Tibial nerve (tissue), 4 donors: ENCODE data around the gene CACTIN. TPM values are rescaled to one million over a fixed set of nuclear protein-coding genes. Genes with fewer than 3 reads are reported as not detected.

ENCODE experiments used
- DNase-seq, 2 donors: peaks; one replicate each; pipeline ENCODE4 v3.0.0-alpha.2; 2019; ENCODE audit warnings: low spot score in 2 of 2
- H3K27ac ChIP-seq, 4 donors: fragments of 200-600 bp; sonication (generic) in 3 of 4; one replicate each; pipeline ENCODE4 v1.5.1; 2017 to 2019; ENCODE audit warnings: mild to moderate bottlenecking in 1 of 4
- H3K27me3 ChIP-seq, 2 donors: fragments of 200-600 bp; sonication (generic) in 1 of 2; one replicate each; pipeline versions ENCODE4 v1.5.1 to v1.6.0; 2017 to 2019
- H3K36me3 ChIP-seq, 3 donors: fragments of 200-600 bp; sonication (generic); one replicate each; pipeline ENCODE4 v1.5.1; 2018 to 2019
- H3K4me1 ChIP-seq, 4 donors: fragments of 200-600 bp; sonication (generic) in 3 of 4; one replicate each; pipeline ENCODE4 v1.5.1; 2017 to 2019
- H3K4me3 ChIP-seq, 4 donors: fragments of 200-600 bp; sonication (generic) in 3 of 4; one replicate each; pipeline ENCODE4 v1.5.1; 2017 to 2019; ENCODE audit warnings: mild to moderate bottlenecking in 1 of 4, moderate library complexity in 1 of 4
- H3K9me3 ChIP-seq, 4 donors: fragments of 200-600 bp; sonication (generic) in 3 of 4; one replicate each; pipeline ENCODE4 v1.5.1; 2017 to 2019
- EP300 ChIP-seq, 2 donors: sonication (generic); formaldehyde crosslinking; IDR thresholded peaks; one replicate each; pipeline ENCODE4 v1.6.1; 2017; ENCODE audit warnings: antibody characterized with exemption in 2 of 2, mild to moderate bottlenecking in 1 of 2
- POLR2A ChIP-seq, 2 donors: fragments of 450-650 bp; IDR thresholded peaks; one replicate each; pipeline ENCODE4 v1.6.1; 2017; ENCODE audit warnings: antibody characterized with exemption in 2 of 2, mild to moderate bottlenecking in 2 of 2, moderate library complexity in 2 of 2
- WGBS, 2 donors: methylation state at CpG; one replicate each; pipeline ENCODE4 v1.1.5; 2018; 5-methylcytosine and 5-hydroxymethylcytosine counted together
- total RNA-seq, 4 donors: library from RNA; depleted of rRNA; stranded (reverse); fragments of >200 nt; gene quantifications; one replicate each; pipeline ENCODE4 v1.1.0, GENCODE V29; 2016
- TF ChIP-seq, protein P1 (sequence below), 5 experiments: fragments of 200-600 bp in 3 of 5; fragments of 450-650 bp in 2 of 5; sonication (generic) in 3 of 5; IDR thresholded peaks; one replicate each; pipeline ENCODE4 v1.5.1; 2016 to 2019; ENCODE audit warnings: antibody characterized with exemption in 5 of 5, mild to moderate bottlenecking in 3 of 5, moderate library complexity in 2 of 5

The CACTIN gene
- total RNA-seq, 4 donors from 2014 or later, result 22.9 to 59.1 (median 42.7) TPM

DNA sequence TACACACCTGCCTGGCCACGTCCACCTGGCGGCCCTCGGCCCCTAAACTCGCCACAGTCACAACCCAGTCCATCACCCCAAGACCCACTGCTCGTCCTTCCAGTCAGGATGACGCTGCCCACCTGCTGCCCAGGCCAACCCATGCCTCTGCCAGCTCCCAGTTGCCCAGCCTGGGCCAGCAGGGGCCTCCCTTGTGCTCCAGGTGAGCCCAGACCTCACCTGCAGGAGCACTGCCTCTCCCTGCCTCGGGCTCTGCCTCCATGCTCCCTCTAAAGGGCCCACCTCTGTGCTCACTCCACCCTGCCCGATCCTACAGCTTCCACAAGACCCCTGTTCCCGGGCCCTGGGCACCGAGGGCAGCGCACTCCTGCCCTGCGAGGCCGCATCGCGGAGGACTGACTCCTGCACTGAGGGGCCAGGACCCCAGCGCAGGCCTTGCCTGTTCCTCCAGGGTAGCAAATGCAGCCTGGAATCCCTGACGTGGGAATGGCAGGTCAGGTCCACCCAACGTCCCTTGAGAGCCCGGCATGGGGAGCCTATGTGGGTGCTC lies 8.0 kb upstream of the CACTIN start:
- Histone ChIP-seq H3K4me3 (no peak overlapping the region), H3K36me3 (peaks cover 0 to 97% (median 3%) of the 10 kb centered on the region in 3 donors), H3K27me3 (no peaks in the 10 kb centered on the region), H3K4me1 (no peaks in the 10 kb centered on the region), H3K9me3 (no peaks in the 10 kb centered on the region), H3K27ac (no peak overlapping the region)
- 90 to 97% methylated on average over 19 of the region's 19 CpGs for WGBS, 2 donors
- TF ChIP-seq, protein P1, sequence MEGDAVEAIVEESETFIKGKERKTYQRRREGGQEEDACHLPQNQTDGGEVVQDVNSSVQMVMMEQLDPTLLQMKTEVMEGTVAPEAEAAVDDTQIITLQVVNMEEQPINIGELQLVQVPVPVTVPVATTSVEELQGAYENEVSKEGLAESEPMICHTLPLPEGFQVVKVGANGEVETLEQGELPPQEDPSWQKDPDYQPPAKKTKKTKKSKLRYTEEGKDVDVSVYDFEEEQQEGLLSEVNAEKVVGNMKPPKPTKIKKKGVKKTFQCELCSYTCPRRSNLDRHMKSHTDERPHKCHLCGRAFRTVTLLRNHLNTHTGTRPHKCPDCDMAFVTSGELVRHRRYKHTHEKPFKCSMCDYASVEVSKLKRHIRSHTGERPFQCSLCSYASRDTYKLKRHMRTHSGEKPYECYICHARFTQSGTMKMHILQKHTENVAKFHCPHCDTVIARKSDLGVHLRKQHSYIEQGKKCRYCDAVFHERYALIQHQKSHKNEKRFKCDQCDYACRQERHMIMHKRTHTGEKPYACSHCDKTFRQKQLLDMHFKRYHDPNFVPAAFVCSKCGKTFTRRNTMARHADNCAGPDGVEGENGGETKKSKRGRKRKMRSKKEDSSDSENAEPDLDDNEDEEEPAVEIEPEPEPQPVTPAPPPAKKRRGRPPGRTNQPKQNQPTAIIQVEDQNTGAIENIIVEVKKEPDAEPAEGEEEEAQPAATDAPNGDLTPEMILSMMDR (IDR thresholded peaks at IDR 0.05), result no peak
- TF ChIP-seq EP300 (IDR thresholded peaks at IDR 0.05), result no peak
- TF ChIP-seq POLR2A (IDR thresholded peaks at IDR 0.05), result no peak
- no peak for DNase-seq

DNA sequence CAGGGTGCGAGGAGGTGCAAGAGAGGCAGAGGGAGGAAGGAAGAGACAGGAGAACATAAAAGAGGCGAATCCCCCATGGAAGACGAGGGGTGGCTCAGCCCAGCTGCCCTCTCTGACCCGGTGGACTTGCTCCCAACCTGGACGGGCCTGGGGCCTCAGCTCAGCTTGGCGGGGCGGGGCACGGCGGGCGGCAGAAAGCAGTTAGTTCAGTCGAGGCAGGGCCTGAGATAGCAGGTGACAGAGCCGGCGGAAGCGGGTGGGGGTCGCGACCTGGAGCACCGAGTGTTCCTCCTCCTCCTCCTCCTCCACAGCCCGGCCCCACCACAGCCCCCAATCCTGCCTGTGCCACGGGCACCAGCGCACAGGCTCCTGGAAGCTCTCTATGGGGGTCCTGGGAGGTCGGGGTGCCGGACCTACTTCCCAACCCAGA lies 7.0 kb upstream of the CACTIN start:
- TF ChIP-seq POLR2A (IDR thresholded peaks at IDR 0.05), result no peak
- no peak for TF ChIP-seq EP300 (IDR thresholded peaks at IDR 0.05)
- TF ChIP-seq, protein P1 (IDR thresholded peaks at IDR 0.05), result no peak
- no peak for DNase-seq
- Histone ChIP-seq H3K27ac (no peak overlapping the region), H3K36me3 (peaks cover 0 to 87% (median 0%) of the 10 kb centered on the region in 3 donors), H3K27me3 (no peaks in the 10 kb centered on the region), H3K4me1 (no peaks in the 10 kb centered on the region), H3K9me3 (no peaks in the 10 kb centered on the region), H3K4me3 (no peak overlapping the region)
- 82 to 85% methylated on average over 22 of the region's 22 CpGs for whole genome bisulfite sequencing, 2 donors

DNA sequence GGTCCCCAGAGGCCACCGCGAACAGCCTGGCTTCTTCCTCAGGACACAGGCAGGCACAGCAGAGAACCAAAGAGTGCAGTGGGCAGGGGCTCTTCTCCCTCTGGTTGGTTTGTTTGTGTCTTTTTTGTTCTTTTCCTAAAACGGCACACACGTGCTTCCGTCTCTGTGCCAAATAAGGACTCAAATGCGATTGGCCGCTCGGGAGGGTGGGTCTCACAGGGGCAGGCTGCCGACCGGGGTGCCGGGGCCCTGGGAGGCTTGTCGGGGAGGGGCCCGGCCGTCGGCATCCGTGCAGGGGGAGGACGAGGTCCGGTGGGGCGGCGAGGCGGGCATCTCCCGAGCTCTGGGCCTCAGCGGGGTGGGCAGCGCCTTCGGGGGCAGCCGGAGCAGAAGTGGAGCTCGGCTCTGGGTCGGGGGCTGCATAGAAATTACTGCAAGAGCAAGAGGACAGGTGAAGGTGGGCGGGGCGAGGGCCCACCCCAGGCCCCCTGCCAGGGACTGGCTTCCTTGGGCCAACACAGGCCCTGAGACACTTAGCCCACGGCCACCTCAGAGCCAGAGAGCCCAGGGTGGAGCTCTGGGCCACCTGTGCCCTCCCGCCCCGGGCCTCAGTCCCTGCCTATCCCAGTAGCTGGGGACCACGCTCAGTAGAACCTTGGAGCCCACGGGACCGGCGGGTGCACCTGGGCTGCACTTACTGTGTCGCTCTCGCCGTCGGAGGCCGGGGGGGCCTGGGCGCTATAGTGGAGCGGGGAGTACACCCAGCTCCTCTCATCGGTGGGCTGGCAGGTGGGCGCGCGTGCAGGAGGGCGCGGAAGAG lies 6.4 kb upstream of the CACTIN start:
- no peak for DNase-seq
- Histone ChIP-seq H3K4me1 (no peaks in the 10 kb centered on the region), H3K4me3 (no peak overlapping the region), H3K36me3 (peaks cover 0 to 81% (median 0%) of the 10 kb centered on the region in 3 donors), H3K27ac (peak overlapping the region in 1 of 4 donors; percentile 52), H3K9me3 (no peaks in the 10 kb centered on the region), H3K27me3 (no peaks in the 10 kb centered on the region)
- TF ChIP-seq, protein P1 (IDR thresholded peaks at IDR 0.05), result no peak
- TF ChIP-seq EP300 (IDR thresholded peaks at IDR 0.05) (no peak), POLR2A (IDR thresholded peaks at IDR 0.05) (no peak)
- 85 to 89% methylated on average over 48 to 50 of the region's 50 CpGs for WGBS, 2 donors

DNA sequence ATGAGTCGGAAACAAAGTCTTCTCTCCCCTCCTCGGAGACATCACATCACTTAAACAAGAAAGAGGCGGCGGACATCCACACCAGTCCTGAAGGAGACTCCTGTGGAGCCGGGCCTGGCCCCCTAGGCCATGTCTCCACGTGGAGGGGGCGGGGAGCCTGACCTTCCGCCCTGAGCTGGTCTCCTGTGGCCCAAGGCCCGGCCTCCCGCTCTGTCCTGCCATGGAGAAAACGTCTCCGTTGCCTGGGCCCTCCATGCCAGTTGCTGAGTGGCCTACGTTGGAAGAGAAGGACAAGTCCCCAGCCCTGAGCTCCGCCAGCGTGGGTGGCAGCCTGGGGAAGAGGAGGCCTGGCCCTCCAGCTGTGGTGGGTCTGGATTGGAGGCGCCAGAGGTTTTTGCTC lies 5.5 kb upstream of the CACTIN start:
- Histone ChIP-seq H3K27me3 (no peaks in the 10 kb centered on the region), H3K4me1 (peaks cover 0 to 6% (median 2%) of the 10 kb centered on the region in 4 donors), H3K27ac (peak overlapping the region in 1 of 4 donors; percentile 52), H3K4me3 (no peak overlapping the region), H3K36me3 (peaks cover 0 to 72% (median 0%) of the 10 kb centered on the region in 3 donors), H3K9me3 (no peaks in the 10 kb centered on the region)
- TF ChIP-seq EP300 (IDR thresholded peaks at IDR 0.05), result no peak
- TF ChIP-seq POLR2A (IDR thresholded peaks at IDR 0.05), result no peak
- TF ChIP-seq, protein P1 (IDR thresholded peaks at IDR 0.05), result no peak
- WGBS, 2 donors, result 68 to 78% methylated on average over 15 to 16 of the region's 16 CpGs
- no peak for DNase-seq
